ENCODE results near the gene KIF5A.
"Not testable (repeated sequence)": the region's sequence is repeated elsewhere in the genome, so short reads cannot be mapped to it uniquely, and the experiment has no call there.

Gene KIF5A

GRCh38 chr12:57558864-57559263 lies 9.0 kb downstream of the KIF5A start:
- no peak for DNase-seq

- DNase-seq, result no peak
Measured at GRCh38 chr12:57560516-57560915, 10.7 kb downstream of the KIF5A start.

DNA sequence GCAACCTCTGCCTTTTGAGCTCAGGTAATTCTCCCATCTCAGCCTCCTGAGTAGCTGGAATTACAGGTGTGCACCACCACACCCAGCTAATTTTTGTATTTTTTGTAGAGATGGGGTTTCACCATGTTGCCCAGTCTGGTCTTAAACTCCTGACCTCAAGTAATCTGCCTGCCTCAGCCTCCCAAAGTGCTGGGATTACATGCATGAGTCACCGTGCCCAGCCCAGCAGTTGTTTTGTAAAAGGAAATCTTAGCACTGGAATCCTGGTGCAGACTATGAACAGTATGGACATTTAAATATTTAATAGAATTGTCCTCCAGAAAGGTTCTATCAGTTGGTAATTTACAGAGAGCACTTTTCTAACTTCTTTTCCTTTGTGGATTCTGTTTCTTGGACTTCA lies 11.3 kb downstream of the KIF5A start:
- not testable (repeated sequence) for DNase-seq

- no peak for DNase-seq
Measured at GRCh38 chr12:57563358-57563757, 13.5 kb downstream of the KIF5A start.

GRCh38 chr12:57564178-57564740 lies 14.4 kb downstream of the KIF5A start:
- no peak for DNase-seq

GRCh38 chr12:57568838-57569237 lies 19.0 kb downstream of the KIF5A start:
- DNase-seq, result no peak

GRCh38 chr12:57569858-57570257 lies 20.0 kb downstream of the KIF5A start:
- no peak for DNase-seq

DNA sequence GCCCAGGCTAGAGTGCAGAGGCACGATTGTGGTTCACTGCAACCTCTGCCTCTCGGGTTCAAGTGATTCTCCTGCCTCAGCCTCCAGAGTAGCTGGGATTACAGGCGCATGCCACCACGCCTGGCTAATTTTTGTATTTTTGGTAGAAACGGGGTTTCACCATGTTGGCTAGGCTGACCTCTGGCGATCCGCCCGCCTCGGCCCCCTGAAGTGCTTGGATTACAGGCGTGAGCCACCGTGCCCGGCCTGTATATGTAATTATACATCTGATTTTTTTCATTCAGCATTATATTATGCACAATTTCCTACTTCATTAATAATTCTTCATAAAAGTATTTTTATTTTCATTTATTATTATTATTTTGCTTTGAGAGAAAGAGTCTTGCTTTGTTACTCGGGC lies 20.6 kb downstream of the KIF5A start:
- DNase-seq, result not testable (repeated sequence)

DNA sequence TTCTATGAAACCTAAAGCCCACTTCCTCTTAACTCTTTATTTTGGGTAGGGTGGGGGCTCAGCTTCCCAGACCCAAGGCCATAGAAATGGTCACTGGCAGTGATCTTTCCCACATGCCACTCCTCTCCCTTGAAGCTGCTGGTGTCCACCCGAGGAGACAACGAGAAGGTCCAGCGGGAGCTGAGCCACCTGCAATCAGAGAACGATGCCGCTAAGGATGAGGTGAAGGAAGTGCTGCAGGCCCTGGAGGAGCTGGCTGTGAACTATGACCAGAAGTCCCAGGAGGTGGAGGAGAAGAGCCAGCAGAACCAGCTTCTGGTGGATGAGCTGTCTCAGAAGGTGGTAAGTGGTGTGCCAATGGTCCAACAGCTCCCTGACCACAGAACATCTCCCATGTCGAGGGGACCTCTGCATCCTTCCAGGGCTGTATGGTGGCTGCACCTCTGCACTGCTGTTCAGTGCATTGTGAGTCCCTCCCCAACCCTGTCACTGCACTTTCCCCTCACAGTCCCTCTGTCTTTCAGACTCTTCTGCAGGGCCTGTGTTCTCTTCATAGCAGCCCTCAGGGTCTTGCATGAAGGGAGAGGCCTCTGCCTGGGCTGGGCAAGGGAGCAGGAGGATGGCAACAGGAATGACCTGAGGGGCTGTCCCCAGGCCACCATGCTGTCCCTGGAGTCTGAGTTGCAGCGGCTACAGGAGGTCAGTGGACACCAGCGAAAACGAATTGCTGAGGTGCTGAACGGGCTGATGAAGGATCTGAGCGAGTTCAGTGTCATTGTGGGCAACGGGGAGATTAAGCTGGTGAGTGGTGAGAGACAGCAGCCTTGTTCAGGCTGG lies 22.3 kb downstream of the KIF5A start:
- no peak for DNase-seq

DNA sequence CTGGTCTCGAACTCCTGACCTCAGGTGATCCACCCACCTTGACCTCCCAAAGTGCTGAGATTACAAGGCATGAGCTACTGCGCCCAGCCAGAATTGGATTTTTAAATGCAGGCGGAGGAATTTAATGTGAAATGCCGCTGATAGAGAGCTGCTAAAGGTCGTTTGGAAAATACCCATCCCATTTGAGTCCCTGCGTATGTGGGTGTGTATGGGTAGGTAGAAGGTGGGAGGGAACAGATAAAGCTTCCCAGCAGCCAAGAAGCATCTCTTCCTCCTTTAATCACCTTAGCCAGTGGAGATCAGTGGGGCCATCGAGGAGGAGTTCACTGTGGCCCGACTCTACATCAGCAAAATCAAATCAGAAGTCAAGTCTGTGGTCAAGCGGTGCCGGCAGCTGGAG lies 25.0 kb downstream of the KIF5A start:
- DNase-seq, result no peak

DNA sequence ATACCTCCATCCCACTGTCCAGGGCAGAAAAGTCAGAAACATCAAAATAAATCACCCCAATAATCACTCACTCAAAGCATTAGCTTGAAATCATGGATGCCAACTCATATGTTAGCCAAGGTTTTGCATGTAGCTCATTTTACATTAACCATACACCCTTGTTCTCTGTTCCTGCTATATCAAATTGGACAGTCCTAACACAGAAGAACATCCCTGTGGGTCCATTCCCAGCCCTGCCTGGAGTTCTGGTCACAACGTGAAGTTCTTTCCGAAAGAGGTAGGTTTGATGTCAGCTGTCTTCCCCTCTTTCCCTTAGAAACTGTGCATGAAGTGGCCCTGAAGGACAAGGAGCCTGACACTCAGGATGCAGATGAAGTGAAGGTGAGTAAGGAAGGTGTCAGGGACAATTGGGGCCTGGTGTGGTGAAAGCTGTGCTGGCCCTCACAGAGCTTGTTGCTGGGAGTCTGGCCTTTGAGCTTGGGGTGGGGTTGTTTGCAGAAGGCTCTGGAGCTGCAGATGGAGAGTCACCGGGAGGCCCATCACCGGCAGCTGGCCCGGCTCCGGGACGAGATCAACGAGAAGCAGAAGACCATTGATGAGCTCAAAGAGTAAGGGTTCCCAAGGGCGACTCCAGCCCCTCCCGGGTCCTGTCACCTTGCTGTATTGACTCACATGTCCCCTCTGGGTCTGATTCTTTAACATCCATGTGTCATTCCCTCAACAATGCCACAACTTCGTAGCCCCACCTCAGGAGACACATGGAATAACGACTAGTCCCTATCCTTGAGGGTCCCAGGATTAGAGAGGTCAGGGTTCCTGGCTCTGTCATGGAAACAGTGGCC lies 26.1 kb downstream of the KIF5A start:
- no peak for DNase-seq

- DNase-seq, result no peak
Measured at GRCh38 chr12:57576613-57577160, 26.8 kb downstream of the KIF5A start.

- no peak for DNase-seq
Measured at GRCh38 chr12:57577981-57578758, 28.3 kb downstream of the KIF5A start.

DNA sequence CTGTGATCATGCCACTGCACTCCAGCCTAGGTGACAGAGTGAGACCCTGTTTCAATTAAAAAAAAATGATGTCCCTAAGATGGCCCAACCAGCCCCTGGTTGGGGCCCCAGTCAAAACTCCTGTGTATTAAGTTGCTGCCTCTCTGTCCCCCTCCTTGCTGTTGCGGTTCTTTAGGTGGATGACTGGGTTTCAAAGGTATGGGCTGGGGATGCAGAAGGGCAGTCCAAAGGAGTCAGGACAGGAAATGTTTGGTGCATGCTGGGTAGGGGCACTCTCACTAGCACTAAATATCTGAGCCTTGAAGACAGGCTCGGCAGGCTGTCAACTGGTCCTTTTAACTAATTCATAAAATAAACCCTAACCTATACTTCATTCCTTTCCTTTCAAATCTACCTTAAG lies 29.2 kb downstream of the KIF5A start:
- DNase-seq, result no peak

GRCh38 chr12:57579677-57580465 lies 30.0 kb downstream of the KIF5A start:
- no peak for DNase-seq

DNA sequence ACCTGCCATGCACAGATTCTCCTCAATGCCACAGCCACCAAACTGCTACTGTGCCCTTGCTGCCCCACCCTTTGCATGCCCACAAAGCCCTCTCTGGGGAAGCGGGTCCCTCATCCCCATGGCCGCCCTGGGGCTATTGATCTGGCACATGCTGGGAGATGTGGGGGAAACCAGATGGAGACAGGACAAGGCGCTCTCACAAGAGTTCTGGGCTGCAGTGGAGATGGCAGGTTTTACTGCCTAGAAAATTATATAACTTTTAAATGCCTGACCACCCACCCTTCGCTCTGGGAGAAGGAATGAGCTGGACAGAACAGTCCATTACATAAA lies 30.6 kb downstream of the KIF5A start:
- no peak for DNase-seq

GRCh38 chr12:57581802-57582201 lies 32.0 kb downstream of the KIF5A start:
- DNase-seq, result no peak

DNA sequence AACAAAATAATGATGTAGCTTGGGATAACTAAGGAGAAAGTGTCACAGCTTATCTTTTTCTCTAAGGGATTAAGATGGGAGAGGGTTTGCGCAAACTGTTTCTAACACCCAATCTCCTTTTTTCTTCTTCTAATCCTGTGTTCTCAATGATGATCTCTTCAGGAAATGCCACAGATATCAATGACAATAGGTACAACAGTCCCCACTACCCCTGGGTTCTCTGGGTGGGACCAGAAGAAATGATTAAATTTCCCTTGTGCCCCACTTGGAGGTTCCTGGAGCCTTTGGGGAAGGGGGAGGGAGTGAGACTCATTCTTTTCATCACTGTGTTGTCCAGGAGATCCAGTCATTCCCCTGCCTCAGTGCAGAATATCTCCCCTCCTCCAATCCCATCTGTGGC lies 32.6 kb downstream of the KIF5A start:
- no peak for DNase-seq

DNA sequence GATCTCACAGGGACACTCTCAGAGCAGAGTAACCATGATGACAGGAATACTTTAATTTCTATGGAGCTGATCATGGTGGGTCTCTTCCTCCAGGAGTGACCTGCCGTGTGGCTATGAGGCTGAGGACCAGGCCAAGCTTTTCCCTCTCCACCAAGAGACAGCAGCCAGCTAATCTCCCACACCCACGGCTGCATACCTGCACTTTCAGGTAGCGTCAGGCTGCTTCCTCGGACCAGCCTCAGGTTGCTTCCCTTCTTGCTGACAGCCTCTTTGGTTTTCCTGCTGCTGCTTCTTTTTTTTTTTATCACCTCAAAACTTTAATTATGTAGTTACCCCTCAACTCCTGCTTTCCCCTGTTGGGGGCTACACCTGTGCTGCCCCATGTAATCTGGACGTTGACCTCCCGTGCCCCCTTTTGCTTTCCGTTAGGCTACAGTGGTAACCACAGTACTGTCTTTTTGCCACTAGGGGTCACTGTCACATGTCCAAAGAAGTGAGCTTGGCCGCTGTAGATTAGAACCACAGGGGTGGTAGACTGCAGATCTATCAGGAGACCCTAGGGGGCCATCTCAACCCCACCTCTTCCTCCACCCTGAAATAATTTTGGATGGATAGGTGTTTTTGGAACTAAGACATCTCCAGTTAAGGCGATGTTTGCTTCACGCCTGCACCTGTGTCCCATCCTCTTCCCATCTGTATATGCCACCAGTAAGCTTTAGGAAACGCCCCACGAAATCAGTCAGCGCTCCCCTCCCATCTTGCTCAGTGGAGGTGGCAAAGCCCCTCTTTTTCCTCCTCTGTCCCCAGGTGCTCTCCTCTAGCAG lies 33.4 kb downstream of the KIF5A start:
- DNase-seq, result peak; percentile 27

DNA sequence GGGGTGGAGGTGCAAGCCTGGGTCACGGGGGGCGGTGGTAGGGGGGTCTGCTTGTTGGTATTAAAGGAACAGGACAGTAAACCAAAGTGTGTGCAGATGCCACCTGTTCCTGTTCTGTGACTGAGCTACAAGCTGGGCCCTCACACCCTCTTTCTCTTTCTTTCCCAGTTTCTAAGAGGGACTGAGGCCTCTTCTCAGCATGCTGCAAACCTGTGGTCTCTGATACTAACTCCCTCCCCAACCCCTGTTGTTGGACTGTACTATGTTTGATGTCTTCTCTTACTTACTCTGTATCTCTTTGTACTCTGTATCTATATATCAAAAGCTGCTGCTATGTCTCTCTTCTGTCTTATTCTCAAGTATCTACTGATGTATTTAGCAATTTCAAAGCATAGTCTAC lies 34.2 kb downstream of the KIF5A start:
- no peak for DNase-seq

DNA sequence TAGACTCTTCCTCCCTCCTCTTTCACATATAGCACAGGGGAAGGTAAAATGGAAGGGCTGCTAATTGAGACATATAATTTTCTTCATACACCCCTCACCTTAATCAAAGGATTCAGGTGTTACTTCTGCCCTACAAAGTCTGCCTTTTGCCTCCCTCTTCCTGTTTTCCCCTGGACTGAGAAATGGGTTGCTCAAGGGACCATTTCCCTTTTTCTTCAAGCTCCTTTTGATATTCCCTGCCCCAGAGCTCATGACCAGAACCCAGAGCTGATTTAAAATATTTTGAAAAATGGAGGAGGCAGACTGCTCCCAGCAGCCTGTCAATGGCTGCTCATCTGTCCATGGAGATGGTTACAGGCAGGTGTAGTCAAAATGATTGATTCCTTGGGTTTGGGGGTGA lies 34.8 kb downstream of the KIF5A start:
- no peak for DNase-seq

Data from NCI-H524 treated with DMSO at 0.1 percent for 48 hours (cell line).